Neural progenitor cell (in vitro differentiated cells): Measurements from ENCODE around the gene GSTO2. TPM values are rescaled to one million over a fixed set of nuclear protein-coding genes. Genes with fewer than 3 reads are reported as not detected.
"Not testable (repeated sequence)": the region's sequence is repeated elsewhere in the genome, so short reads cannot be mapped to it uniquely, and the experiment has no call there.

ENCODE experiments used
- DNase-seq: peaks from one replicate; pipeline ENCODE4 v3.0.0-alpha.2; 2016; ENCODE audit warnings: low spot score
- H2AFZ ChIP-seq: fragments of 200-600 bp; sonication (generic); replicated peaks from 2 replicates; pipeline ENCODE4 v1.6.1; 2016; ENCODE audit warnings: antibody characterized with exemption
- H3F3A ChIP-seq: fragments of 200-600 bp; sonication (generic); 2 replicates; pipeline ENCODE4 v1.6.1; 2016; ENCODE audit warnings: antibody characterized with exemption, low read depth
- H3K27ac ChIP-seq: fragments of 200-600 bp; sonication (generic); 2 replicates; pipeline ENCODE4 v1.5.1; 2016; ENCODE audit warnings: mild to moderate bottlenecking
- H3K27me3 ChIP-seq: fragments of 200-600 bp; sonication (generic); 2 replicates; pipeline ENCODE4 v1.6.1; 2016; ENCODE audit warnings: mild to moderate bottlenecking, moderate library complexity
- H3K36me3 ChIP-seq: fragments of 200-600 bp; sonication (generic); 2 replicates; pipeline ENCODE4 v1.5.1; 2016
- H3K4me1 ChIP-seq: fragments of 200-600 bp; sonication (generic); 2 replicates; pipeline ENCODE4 v1.6.1; 2016; ENCODE audit warnings: mixed run types
- H3K4me2 ChIP-seq: fragments of 200-600 bp; sonication (generic); 2 replicates; pipeline ENCODE4 v1.6.1; 2016
- H3K4me3 ChIP-seq: fragments of 200-600 bp; sonication (generic); 2 replicates; pipeline ENCODE4 v1.5.1; 2016
- H3K79me2 ChIP-seq: fragments of 200-600 bp; sonication (generic); 2 replicates; pipeline ENCODE4 v1.6.1; 2016; ENCODE audit warnings: low read depth
- H3K9ac ChIP-seq: fragments of 200-600 bp; sonication (generic); 2 replicates; pipeline ENCODE4 v1.6.1; 2016
- H3K9me3 ChIP-seq: fragments of 200-600 bp; sonication (generic); 2 replicates; pipeline ENCODE4 v1.5.1; 2016; ENCODE audit warnings: low read depth
- H4K20me1 ChIP-seq: fragments of 200-600 bp; sonication (generic); 2 replicates; pipeline ENCODE4 v1.6.1; 2016; ENCODE audit warnings: low read depth
- H3K27ac Mint-ChIP-seq: 3 replicates; pipeline ENCODE4 v1.8.0; 2021; ENCODE audit warnings: mixed read lengths
- H3K27me3 Mint-ChIP-seq: 2 replicates; pipeline ENCODE4 v1.8.0; 2022; ENCODE audit warnings: low read depth, mild to moderate bottlenecking, inconsistent platforms, moderate library complexity, mixed read lengths; ENCODE audit not compliant: insufficient read depth
- H3K36me3 Mint-ChIP-seq: 3 replicates; pipeline ENCODE4 v1.8.0; 2021; ENCODE audit warnings: mixed read lengths
- H3K4me1 Mint-ChIP-seq: 3 replicates; pipeline ENCODE4 v1.8.0; 2021; ENCODE audit warnings: mixed read lengths
- H3K4me3 Mint-ChIP-seq: 3 replicates; pipeline ENCODE4 v1.8.0; 2021; ENCODE audit warnings: mild to moderate bottlenecking, moderate library complexity, mixed read lengths
- H3K9me3 Mint-ChIP-seq: 3 replicates; pipeline ENCODE4 v1.8.0; 2020; ENCODE audit warnings: mixed read lengths
- EZH2 ChIP-seq: fragments of 200-600 bp; sonication (generic); IDR thresholded peaks from 2 replicates; pipeline ENCODE4 v1.6.1; 2017; ENCODE audit warnings: antibody characterized with exemption, mild to moderate bottlenecking, moderate library complexity
- EZH2phosphoT487 ChIP-seq: fragments of 200-600 bp; sonication (generic); IDR thresholded peaks from 2 replicates; pipeline ENCODE4 v1.6.1; 2017; ENCODE audit warnings: antibody characterized with exemption
- total RNA-seq: library from RNA; depleted of rRNA; stranded (reverse); fragments of >200 nt; gene quantifications from 2 replicates; pipeline ENCODE4 v1.2.3, GENCODE V29; 2015; ENCODE audit warnings: low replicate concordance
- TF ChIP-seq, protein P1 (sequence below): fragments of 200-600 bp; sonication (generic); IDR thresholded peaks from 2 replicates; pipeline ENCODE4 v1.5.1; 2017; ENCODE audit warnings: antibody characterized with exemption, mild to moderate bottlenecking

Gene GSTO2
- total RNA-seq, 1 donor from 2014 or later, result 4.9 TPM

- Histone ChIP-seq H3K27me3 (no peaks in the 10 kb centered on the region), H3K9ac (no peak overlapping the region), H4K20me1 (no peaks in the 10 kb centered on the region), H3K79me2 (no peaks in the 10 kb centered on the region), H3K4me3 (no peak overlapping the region), H3F3A (no peaks in the 10 kb centered on the region), H3K27ac (no peak overlapping the region), H3K9me3 (peaks cover 4% of the 10 kb centered on the region), H3K4me2 (no peak overlapping the region), H3K36me3 (no peaks in the 10 kb centered on the region), H2AFZ (no peak overlapping the region), H3K4me1 (no peaks in the 10 kb centered on the region)
- H3K4me1 Mint-ChIP-seq, result no peaks in the 10 kb centered on the region
- no peak overlapping the region for H3K4me3 Mint-ChIP-seq
- H3K27ac Mint-ChIP-seq, result no peak overlapping the region
- no peaks in the 10 kb centered on the region for H3K36me3 Mint-ChIP-seq
- peaks cover 5% of the 10 kb centered on the region for H3K27me3 Mint-ChIP-seq
- H3K9me3 Mint-ChIP-seq, result no peaks in the 10 kb centered on the region
- no peak for DNase-seq
- TF ChIP-seq EZH2phosphoT487, result no peak
- no peak for TF ChIP-seq EZH2
- TF ChIP-seq, protein P1, sequence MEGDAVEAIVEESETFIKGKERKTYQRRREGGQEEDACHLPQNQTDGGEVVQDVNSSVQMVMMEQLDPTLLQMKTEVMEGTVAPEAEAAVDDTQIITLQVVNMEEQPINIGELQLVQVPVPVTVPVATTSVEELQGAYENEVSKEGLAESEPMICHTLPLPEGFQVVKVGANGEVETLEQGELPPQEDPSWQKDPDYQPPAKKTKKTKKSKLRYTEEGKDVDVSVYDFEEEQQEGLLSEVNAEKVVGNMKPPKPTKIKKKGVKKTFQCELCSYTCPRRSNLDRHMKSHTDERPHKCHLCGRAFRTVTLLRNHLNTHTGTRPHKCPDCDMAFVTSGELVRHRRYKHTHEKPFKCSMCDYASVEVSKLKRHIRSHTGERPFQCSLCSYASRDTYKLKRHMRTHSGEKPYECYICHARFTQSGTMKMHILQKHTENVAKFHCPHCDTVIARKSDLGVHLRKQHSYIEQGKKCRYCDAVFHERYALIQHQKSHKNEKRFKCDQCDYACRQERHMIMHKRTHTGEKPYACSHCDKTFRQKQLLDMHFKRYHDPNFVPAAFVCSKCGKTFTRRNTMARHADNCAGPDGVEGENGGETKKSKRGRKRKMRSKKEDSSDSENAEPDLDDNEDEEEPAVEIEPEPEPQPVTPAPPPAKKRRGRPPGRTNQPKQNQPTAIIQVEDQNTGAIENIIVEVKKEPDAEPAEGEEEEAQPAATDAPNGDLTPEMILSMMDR, result no peak
Measured at GRCh38 chr10:104240078-104240477, 28.9 kb upstream of the GSTO2 start.

DNA sequence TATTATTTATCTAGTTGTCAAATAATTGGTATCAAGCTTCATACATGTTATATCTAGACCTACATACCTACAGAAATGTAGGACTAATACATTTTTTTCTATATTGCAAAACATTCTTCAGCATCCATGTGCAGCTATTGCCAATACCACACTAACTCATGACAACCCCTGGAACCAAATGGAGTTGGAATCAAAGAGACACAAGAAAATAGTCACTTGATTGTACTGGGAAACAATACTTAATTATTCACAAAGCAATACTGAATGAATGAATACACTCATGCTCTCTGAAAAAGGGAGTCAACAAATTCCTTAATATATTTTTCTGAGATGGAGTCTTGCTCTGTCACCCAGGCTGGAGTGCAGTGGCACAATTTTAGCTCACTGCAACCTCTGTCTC is 26.4 kb upstream of the GSTO2 start:
- H3K27me3 ChIP-seq, result no peaks in the 10 kb centered on the region
- H2AFZ ChIP-seq, result no peak overlapping the region
- H3K27me3 Mint-ChIP-seq, result peaks cover 5% of the 10 kb centered on the region
- no peak overlapping the region for H3K4me2 ChIP-seq
- TF ChIP-seq EZH2phosphoT487, result no peak
- TF ChIP-seq EZH2, result no peak
- TF ChIP-seq, protein P1, result no peak
- H3K4me1 Mint-ChIP-seq, result no peaks in the 10 kb centered on the region
- no peak for DNase-seq
- H3K36me3 Mint-ChIP-seq, result no peaks in the 10 kb centered on the region
- H3K4me3 Mint-ChIP-seq, result no peak overlapping the region
- no peaks in the 10 kb centered on the region for H3K36me3 ChIP-seq
- H3K27ac Mint-ChIP-seq, result no peak overlapping the region
- H4K20me1 ChIP-seq, result no peaks in the 10 kb centered on the region
- H3K79me2 ChIP-seq, result no peaks in the 10 kb centered on the region
- no peak overlapping the region for H3K4me3 ChIP-seq
- no peaks in the 10 kb centered on the region for H3K4me1 ChIP-seq
- H3K9me3 Mint-ChIP-seq, result no peaks in the 10 kb centered on the region
- H3K9me3 ChIP-seq, result no peaks in the 10 kb centered on the region
- H3K9ac ChIP-seq, result no peak overlapping the region
- no peaks in the 10 kb centered on the region for H3F3A ChIP-seq
- H3K27ac ChIP-seq, result no peak overlapping the region

DNA sequence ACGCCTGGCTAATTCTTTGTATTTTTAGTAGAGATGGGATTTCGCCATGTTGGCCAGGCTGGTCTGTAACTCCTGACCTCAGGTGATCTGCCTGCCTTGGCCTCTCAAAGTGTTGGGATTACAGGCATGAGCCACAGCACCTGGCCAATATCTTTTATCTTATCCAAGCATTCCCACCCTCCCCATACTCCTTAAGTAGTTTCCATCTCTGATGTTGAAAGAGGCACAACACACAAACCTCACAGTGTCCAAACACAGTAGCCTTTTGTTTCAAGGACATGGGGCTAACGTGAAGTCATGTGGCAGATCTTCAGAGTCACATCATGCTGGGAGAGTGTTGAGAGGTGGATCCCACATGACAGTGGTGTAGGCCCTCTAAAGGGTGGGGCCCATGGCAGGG is 26.0 kb upstream of the GSTO2 start:
- H3K4me1 Mint-ChIP-seq, H3K9ac ChIP-seq, H3K9me3 Mint-ChIP-seq, H3K27me3 ChIP-seq, H3K79me2 ChIP-seq, H3F3A ChIP-seq, H3K36me3 ChIP-seq, H3K4me2 ChIP-seq, H3K9me3 ChIP-seq, H3K4me1 ChIP-seq, H3K27ac Mint-ChIP-seq, H3K4me3 ChIP-seq, H3K4me3 Mint-ChIP-seq, DNase-seq, H4K20me1 ChIP-seq, H3K27ac ChIP-seq, H3K27me3 Mint-ChIP-seq, H2AFZ ChIP-seq, H3K36me3 Mint-ChIP-seq: not testable (repeated sequence)

DNA sequence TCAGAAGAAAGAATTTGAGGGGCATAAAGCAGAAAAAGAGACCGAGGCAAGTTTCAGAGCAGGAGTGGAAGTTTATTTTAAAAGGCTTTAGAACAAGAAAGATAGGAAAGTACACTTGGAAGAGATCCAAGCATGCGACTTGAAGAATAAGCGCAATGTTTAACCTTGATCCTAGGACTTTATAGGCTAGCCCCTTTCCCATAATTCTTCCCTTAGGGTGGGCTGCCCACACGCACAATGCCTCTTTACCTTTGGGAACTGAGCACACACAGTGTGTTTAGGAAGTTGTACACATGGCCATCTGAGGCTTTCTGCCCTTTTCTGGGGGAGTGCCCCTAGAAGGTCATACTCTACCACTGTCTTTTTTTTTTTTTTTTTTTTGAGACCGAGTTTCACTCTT is 25.5 kb upstream of the GSTO2 start:
- TF ChIP-seq, protein P1, result no peak
- no peak for TF ChIP-seq EZH2phosphoT487
- H3K27ac ChIP-seq, result no peak overlapping the region
- H3K27me3 ChIP-seq, result no peaks in the 10 kb centered on the region
- Mint-ChIP-seq H3K4me1 (no peaks in the 10 kb centered on the region), H3K4me3 (no peak overlapping the region), H3K27ac (no peak overlapping the region), H3K36me3 (no peaks in the 10 kb centered on the region), H3K9me3 (no peaks in the 10 kb centered on the region), H3K27me3 (peaks cover 5% of the 10 kb centered on the region)
- no peaks in the 10 kb centered on the region for H3F3A ChIP-seq
- H3K4me2 ChIP-seq, result no peak overlapping the region
- H3K4me3 ChIP-seq, result no peak overlapping the region
- H3K4me1 ChIP-seq, result no peaks in the 10 kb centered on the region
- no peak overlapping the region for H2AFZ ChIP-seq
- H4K20me1 ChIP-seq, result no peaks in the 10 kb centered on the region
- DNase-seq, result no peak
- no peaks in the 10 kb centered on the region for H3K9me3 ChIP-seq
- no peaks in the 10 kb centered on the region for H3K36me3 ChIP-seq
- no peak overlapping the region for H3K9ac ChIP-seq
- H3K79me2 ChIP-seq, result no peaks in the 10 kb centered on the region
